ENCODE results near the gene INHBB. TPM values are rescaled to one million over a fixed set of nuclear protein-coding genes. Genes with fewer than 3 reads are reported as not detected.
"Not testable (repeated sequence)": the region's sequence is repeated elsewhere in the genome, so short reads cannot be mapped to it uniquely, and the experiment has no call there.

Gene INHBB
- total RNA-seq, 1 experiment from 2014 or later: 0.27 TPM

- H3K9me2 ChIP-seq (ENCODE audit: insufficient read depth); RAD21 ChIA-PET (ENCODE audit: low non-redundant PET in 1 of 2, low total read pairs in 2 of 2, uncharacterized antibody in 2 of 2, unreplicated experiment in 2 of 2); H3K36me3 ChIP-seq (ENCODE audit: control insufficient read depth in 1 of 2, insufficient read depth in 2 of 2, low read length in 2 of 2); ATAC-seq; H3K79me2 ChIP-seq (ENCODE audit: insufficient read depth, low read length); H3K9me3 ChIP-seq (ENCODE audit: control insufficient read depth in 1 of 2, insufficient read depth in 1 of 2, low read depth in 1 of 2, low read length in 2 of 2); H2AFZ ChIP-seq (ENCODE audit: low read depth, low read length, poor library complexity, severe bottlenecking); H3K9ac ChIP-seq (ENCODE audit: low read length); BruUV-seq (replicated peaks); H3K4me2 ChIP-seq (ENCODE audit: low read length); H4K20me1 ChIP-seq (ENCODE audit: insufficient read depth); H3K4me3 ChIP-seq (replicated peaks in 1 of 2; ENCODE audit: low read depth in 1 of 2, low read length in 2 of 2); POLR2A ChIA-PET; H3K27ac ChIP-seq (ENCODE audit: low read depth, low read length); DNase-seq (ENCODE audit: low read depth, low spot score); H3K27me3 ChIP-seq (ENCODE audit: insufficient read depth, low read length): not testable (repeated sequence)
- CTCF ChIA-PET: interaction anchor here (1.5 to 3.5 kb wide), 2 partner anchors 135 to 374 kb away, joined by 3 to 20 read pairs; no protein-coding TSS in a partner anchor
- peaks cover 0 to 11% of the 10 kb centered on the region in 2 experiments; a peak in 1 of 4 replicates for H3K4me1 ChIP-seq (ENCODE audit: control insufficient read depth in 1 of 2, insufficient read depth in 2 of 2, low read length in 2 of 2)
- intact Hi-C loops (cut with micrococcal nuclease): loop anchor here (5.0 kb wide), 2 partner anchors 59 to 609 kb away; partner anchors contain the start of gene RALB
Observed at GRCh38 chr2:120310841-120311240, 35.1 kb upstream of the INHBB start.

GRCh38 chr2:120312076-120312475, 33.9 kb upstream of the INHBB start:
- intact Hi-C loops (cut with micrococcal nuclease): loop anchor here (2.0 to 5.0 kb wide), 5 partner anchors 60 to 610 kb away; partner anchors contain the start of gene RALB
- BruUV-seq (replicated peaks): no TSS peak
- CTCF ChIA-PET: interaction anchor here (1.2 to 3.5 kb wide), 9 partner anchors 13 to 363 kb away, joined by 3 to 20 read pairs (median 7); partner anchors contain the start of genes EPB41L5 and TMEM185B

More at GRCh38 chr2:120312076-120312475, 33.9 kb upstream of the INHBB start:
- no peak overlapping the region for H3K4me3 ChIP-seq (replicated peaks in 1 of 2; ENCODE audit: low read depth in 1 of 2, low read length in 2 of 2)
- H3K27me3 ChIP-seq (ENCODE audit: insufficient read depth, low read length): no peaks in the 10 kb centered on the region
- no peak for TF ChIP-seq CEBPB (IDR thresholded peaks at IDR 0.05; ENCODE audit: low read depth)
- TF ChIP-seq EZH2phosphoT487 (IDR thresholded peaks at IDR 0.05; ENCODE audit: borderline replicate concordance): no peak
- TF ChIP-seq RAD21 (IDR thresholded peaks at IDR 0.05; ENCODE audit: low read depth): no peak
- no peak for TF ChIP-seq CBX3 (IDR thresholded peaks at IDR 0.05; ENCODE audit: low read depth)
- TF ChIP-seq POLR2A (IDR thresholded peaks at IDR 0.05; ENCODE audit: borderline replicate concordance, extremely low read depth, insufficient read depth, insufficient read length): no peak
- TF ChIP-seq TCF7L2 (IDR thresholded peaks at IDR 0.05; ENCODE audit: borderline replicate concordance, extremely low read depth, insufficient read depth, insufficient read length): no peak
- TF ChIP-seq FOSL1 (IDR thresholded peaks at IDR 0.05; ENCODE audit: low read depth): no peak
- TF ChIP-seq POLR2AphosphoS5 (IDR thresholded peaks at IDR 0.05; ENCODE audit: low read depth, low read length): no peak
- no peaks in the 10 kb centered on the region for H3K79me2 ChIP-seq (ENCODE audit: insufficient read depth, low read length)
- ATAC-seq (no peak), DNase-seq (ENCODE audit: low read depth, low spot score) (no peak)
- no peaks in the 10 kb centered on the region for H3K9me3 ChIP-seq (ENCODE audit: control insufficient read depth in 1 of 2, insufficient read depth in 1 of 2, low read depth in 1 of 2, low read length in 2 of 2)
- H2AFZ ChIP-seq (ENCODE audit: low read depth, low read length, poor library complexity, severe bottlenecking): no peak overlapping the region
- ChIA-PET RAD21 (ENCODE audit: low non-redundant PET in 1 of 2, low total read pairs in 2 of 2, uncharacterized antibody in 2 of 2, unreplicated experiment in 2 of 2) (interaction anchor here in 1 of 2 experiments (1.2 kb wide), 1 partner anchor 137 kb away, joined by 3 read pairs; no protein-coding TSS in a partner anchor), POLR2A (no interaction called here)
- no peak overlapping the region for H3K9ac ChIP-seq (ENCODE audit: low read length)
- H3K27ac ChIP-seq (ENCODE audit: low read depth, low read length): no peak overlapping the region
- peaks cover 0 to 11% of the 10 kb centered on the region in 2 experiments; a peak in 1 of 4 replicates for H3K4me1 ChIP-seq (ENCODE audit: control insufficient read depth in 1 of 2, insufficient read depth in 2 of 2, low read length in 2 of 2)
- no peaks in the 10 kb centered on the region for H3K9me2 ChIP-seq (ENCODE audit: insufficient read depth)
- no peaks in the 10 kb centered on the region for H3K36me3 ChIP-seq (ENCODE audit: control insufficient read depth in 1 of 2, insufficient read depth in 2 of 2, low read length in 2 of 2)
- no peak overlapping the region for H3K4me2 ChIP-seq (ENCODE audit: low read length)
- H4K20me1 ChIP-seq (ENCODE audit: insufficient read depth): no peaks in the 10 kb centered on the region

Data from HCT116 (cell line).